H9 (cell line): ENCODE results near the gene TMEM54. TPM values are rescaled to one million over a fixed set of nuclear protein-coding genes. Genes with fewer than 3 reads are reported as not detected.

Experiments used
- DNase-seq: peaks from one replicate; pipeline ENCODE4 v3.0.0-alpha.2; 2017
- H2AFZ ChIP-seq: one replicate; pipeline ENCODE4 v1.6.1; 2013; ENCODE audit warnings: mild to moderate bottlenecking, low read length, control low read depth, moderate library complexity
- H2AK5ac ChIP-seq: 2 replicates; pipeline ENCODE4 v1.6.1; 2013; ENCODE audit warnings: low read length, control low read depth, mixed read lengths; ENCODE audit not compliant: insufficient read length
- H2BK120ac ChIP-seq: one replicate; pipeline ENCODE4 v1.6.1; 2013; ENCODE audit warnings: low read depth, mild to moderate bottlenecking, low read length, control low read depth, inconsistent platforms; ENCODE audit not compliant: poor library complexity, severe bottlenecking
- H2BK12ac ChIP-seq: 2 replicates; pipeline ENCODE4 v1.6.1; 2013; ENCODE audit warnings: low read length, control low read depth, mixed read lengths, low read depth; ENCODE audit not compliant: insufficient read length
- H2BK15ac ChIP-seq: 2 replicates; pipeline ENCODE4 v1.6.1; 2013; ENCODE audit warnings: low read depth, low read length, control low read depth
- H2BK20ac ChIP-seq: one replicate; pipeline ENCODE4 v1.6.1; 2013; ENCODE audit warnings: low read depth, mild to moderate bottlenecking, low read length, control low read depth, inconsistent platforms; ENCODE audit not compliant: poor library complexity, severe bottlenecking
- H2BK5ac ChIP-seq: 2 replicates; pipeline ENCODE4 v1.6.1; 2013; ENCODE audit warnings: low read length, control low read depth, mixed read lengths; ENCODE audit not compliant: insufficient read length
- H3K14ac ChIP-seq: 2 replicates; pipeline ENCODE4 v1.6.1; 2013; ENCODE audit warnings: low read length, control low read depth; ENCODE audit not compliant: insufficient read depth
- H3K18ac ChIP-seq: 2 replicates; pipeline ENCODE4 v1.6.1; 2013; ENCODE audit warnings: low read depth, mild to moderate bottlenecking, mixed read lengths, low read length, control low read depth; ENCODE audit not compliant: insufficient read length
- H3K23ac ChIP-seq: 2 replicates; pipeline ENCODE4 v1.6.1; 2013; ENCODE audit warnings: low read length, control low read depth, mixed read lengths, low read depth; ENCODE audit not compliant: insufficient read length
- H3K23me2 ChIP-seq: 2 replicates; pipeline ENCODE4 v1.6.1; 2013; ENCODE audit warnings: low read depth, mild to moderate bottlenecking, mixed read lengths, low read length, control low read depth; ENCODE audit not compliant: insufficient read length, poor library complexity, severe bottlenecking
- H3K27ac ChIP-seq: 2 replicates; pipeline ENCODE4 v1.5.1; 2013; ENCODE audit warnings: low read length, control low read depth, mixed read lengths, low read depth; ENCODE audit not compliant: insufficient read length
- H3K27me3 ChIP-seq: 2 replicates; pipeline ENCODE4 v1.6.1; 2013; ENCODE audit warnings: low read length, control low read depth, inconsistent platforms; ENCODE audit not compliant: insufficient read depth
- H3K4ac ChIP-seq: 2 replicates; pipeline ENCODE4 v1.6.1; 2013; ENCODE audit warnings: low read depth, mild to moderate bottlenecking, control low read depth, inconsistent platforms, low read length, moderate library complexity
- H3K4me1 ChIP-seq: 2 replicates; pipeline ENCODE4 v1.6.1; 2013; ENCODE audit warnings: low read length, control low read depth, inconsistent platforms; ENCODE audit not compliant: insufficient read depth
- H3K4me2 ChIP-seq: 2 replicates; pipeline ENCODE4 v1.6.1; 2013; ENCODE audit warnings: low read length, control low read depth, mixed read lengths; ENCODE audit not compliant: insufficient read length, insufficient read depth
- H3K56ac ChIP-seq: 2 replicates; pipeline ENCODE4 v1.6.1; 2013; ENCODE audit warnings: low read depth, mild to moderate bottlenecking, mixed read lengths, low read length, control low read depth; ENCODE audit not compliant: insufficient read length
- H3K79me1 ChIP-seq: 2 replicates; pipeline ENCODE4 v1.6.1; 2013; ENCODE audit warnings: low read depth, mild to moderate bottlenecking, moderate library complexity, low read length, control low read depth, inconsistent platforms; ENCODE audit not compliant: insufficient read depth, poor library complexity, severe bottlenecking
- H3K79me2 ChIP-seq: 2 replicates; pipeline ENCODE4 v1.6.1; 2013; ENCODE audit warnings: low read length, control low read depth, inconsistent platforms; ENCODE audit not compliant: insufficient read depth
- H3K9ac ChIP-seq: 2 replicates; pipeline ENCODE4 v1.6.1; 2013; ENCODE audit warnings: low read length, control low read depth, mixed read lengths; ENCODE audit not compliant: insufficient read length; ENCODE audit errors: extremely low read depth
- H3K9me3 ChIP-seq: one replicate; pipeline ENCODE4 v1.6.1; 2013; ENCODE audit warnings: low read depth, low read length, inconsistent platforms; ENCODE audit not compliant: control insufficient read depth
- H3T11ph ChIP-seq: one replicate; pipeline ENCODE4 v1.6.1; 2013; ENCODE audit warnings: mild to moderate bottlenecking, low read length, control low read depth, inconsistent platforms
- H4K20me1 ChIP-seq: one replicate; pipeline ENCODE4 v1.6.1; 2013; ENCODE audit not compliant: control insufficient read depth, insufficient read length, insufficient read depth
- H4K5ac ChIP-seq: 2 replicates; pipeline ENCODE4 v1.6.1; 2013; ENCODE audit warnings: low read depth, mild to moderate bottlenecking, mixed read lengths, low read length, control low read depth; ENCODE audit not compliant: insufficient read length
- H4K8ac ChIP-seq: replicated peaks from 2 replicates; pipeline ENCODE4 v1.6.1; 2013; ENCODE audit warnings: low read length, control low read depth, mixed read lengths, low read depth; ENCODE audit not compliant: insufficient read length
- H4K91ac ChIP-seq: 2 replicates; pipeline ENCODE4 v1.6.1; 2013; ENCODE audit warnings: low read depth, mild to moderate bottlenecking, moderate library complexity, mixed read lengths, low read length, control low read depth; ENCODE audit not compliant: insufficient read length
- H3K27ac Mint-ChIP-seq, 3 experiments: 2 replicates in 2 of 3; 3 replicates in 1 of 3; pipeline ENCODE4 v1.8.0; 2020 to 2021; ENCODE audit warnings: mixed read lengths in 3 of 3, mild to moderate bottlenecking in 1 of 3, moderate library complexity in 1 of 3
- H3K27me3 Mint-ChIP-seq: 2 replicates; pipeline ENCODE4 v1.8.0; 2021; ENCODE audit warnings: low read depth, mild to moderate bottlenecking, moderate library complexity, mixed read lengths
- H3K36me3 Mint-ChIP-seq, 3 experiments: 2 replicates in 2 of 3; 3 replicates in 1 of 3; pipeline ENCODE4 v1.8.0; 2020 to 2021; ENCODE audit warnings: low read depth in 3 of 3, mixed read lengths in 3 of 3; ENCODE audit not compliant: insufficient read depth in 1 of 3
- H3K4me1 Mint-ChIP-seq, 2 experiments: 2 replicates each; pipeline ENCODE4 v1.8.0; 2020; ENCODE audit warnings: mixed read lengths in 2 of 2
- H3K4me3 Mint-ChIP-seq, 2 experiments: 2 replicates in 1 of 2; 3 replicates in 1 of 2; pipeline ENCODE4 v1.8.0; 2020 to 2021; ENCODE audit warnings: mild to moderate bottlenecking in 2 of 2, mixed read lengths in 2 of 2, moderate library complexity in 1 of 2
- H3K9me3 Mint-ChIP-seq, 2 experiments: 2 replicates in 1 of 2; 3 replicates in 1 of 2; pipeline ENCODE4 v1.8.0; 2020; ENCODE audit warnings: mild to moderate bottlenecking in 2 of 2, mixed read lengths in 2 of 2, moderate library complexity in 1 of 2
- WGBS: extraction: QIAGEN DNeasy Blood & Tissue Kit; methylation state at CpG from one replicate; pipeline ENCODE4 v1.1.7; 2013; ENCODE audit warnings: missing lambda C conversion rate, low lambda C conversion rate, mixed read lengths; ENCODE audit not compliant: insufficient read length; ENCODE audit errors: extremely low coverage; 5-methylcytosine and 5-hydroxymethylcytosine counted together
- total RNA-seq: library from RNA; stranded (reverse); gene quantifications from 2 replicates; pipeline ENCODE4 v1.2.1, GENCODE V29; 2021
- TF ChIP-seq, protein P1 (sequence below): fragments of 200-600 bp; sonication (generic); conservative IDR thresholded peaks from 3 replicates; pipeline ENCODE4 v1.8.0; 2021; ENCODE audit warnings: antibody characterized with exemption, mild to moderate bottlenecking

Gene TMEM54
- total RNA-seq, 1 experiment from 2014 or later = 17.2 TPM

DNA sequence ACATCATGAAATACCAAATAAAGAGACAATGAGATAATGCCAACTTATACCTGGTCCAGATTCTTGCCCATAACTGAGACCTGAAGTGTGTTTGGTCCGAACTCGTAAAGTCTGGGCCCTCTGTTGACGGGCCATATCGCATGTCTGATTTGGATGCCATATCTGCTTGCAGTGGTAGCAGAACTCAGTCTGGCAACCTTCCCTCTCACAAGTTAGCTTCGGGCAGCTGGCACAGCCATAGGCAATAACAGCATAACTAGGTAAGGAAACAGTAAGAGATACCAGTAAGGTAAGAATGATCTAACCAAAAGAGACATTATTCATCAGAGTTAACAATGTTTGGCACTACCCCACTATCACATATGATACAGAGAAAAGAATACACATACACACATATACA is 48.3 kb upstream of the TMEM54 start:
- Histone ChIP-seq H3K4me1 (no peaks in the 10 kb centered on the region), H3K18ac (no peak overlapping the region), H2BK20ac (no peak overlapping the region), H3K27me3 (no peaks in the 10 kb centered on the region), H3K9ac (no peak overlapping the region), H3T11ph (no peak overlapping the region), H2BK15ac (no peak overlapping the region), H4K8ac (no peak overlapping the region), H3K4me2 (no peak overlapping the region), H3K23ac (no peak overlapping the region), H3K79me1 (no peaks in the 10 kb centered on the region), H2AK5ac (no peak overlapping the region), H3K79me2 (no peaks in the 10 kb centered on the region), H3K27ac (no peak overlapping the region), H3K14ac (no peak overlapping the region), H4K91ac (no peak overlapping the region), H2BK120ac (no peak overlapping the region), H3K4ac (no peak overlapping the region), H4K5ac (no peak overlapping the region), H4K20me1 (peaks cover 2% of the 10 kb centered on the region), H2BK5ac (no peak overlapping the region), H2AFZ (no peak overlapping the region), H3K23me2 (no peaks in the 10 kb centered on the region), H3K56ac (no peak overlapping the region), H3K9me3 (no peaks in the 10 kb centered on the region), H2BK12ac (no peak overlapping the region)
- no peak overlapping the region for H3K27ac Mint-ChIP-seq
- H3K9me3 Mint-ChIP-seq = no peaks in the 10 kb centered on the region
- H3K4me3 Mint-ChIP-seq = no peak overlapping the region
- no peaks in the 10 kb centered on the region for H3K4me1 Mint-ChIP-seq
- H3K27me3 Mint-ChIP-seq = no peaks in the 10 kb centered on the region
- TF ChIP-seq, protein P1, sequence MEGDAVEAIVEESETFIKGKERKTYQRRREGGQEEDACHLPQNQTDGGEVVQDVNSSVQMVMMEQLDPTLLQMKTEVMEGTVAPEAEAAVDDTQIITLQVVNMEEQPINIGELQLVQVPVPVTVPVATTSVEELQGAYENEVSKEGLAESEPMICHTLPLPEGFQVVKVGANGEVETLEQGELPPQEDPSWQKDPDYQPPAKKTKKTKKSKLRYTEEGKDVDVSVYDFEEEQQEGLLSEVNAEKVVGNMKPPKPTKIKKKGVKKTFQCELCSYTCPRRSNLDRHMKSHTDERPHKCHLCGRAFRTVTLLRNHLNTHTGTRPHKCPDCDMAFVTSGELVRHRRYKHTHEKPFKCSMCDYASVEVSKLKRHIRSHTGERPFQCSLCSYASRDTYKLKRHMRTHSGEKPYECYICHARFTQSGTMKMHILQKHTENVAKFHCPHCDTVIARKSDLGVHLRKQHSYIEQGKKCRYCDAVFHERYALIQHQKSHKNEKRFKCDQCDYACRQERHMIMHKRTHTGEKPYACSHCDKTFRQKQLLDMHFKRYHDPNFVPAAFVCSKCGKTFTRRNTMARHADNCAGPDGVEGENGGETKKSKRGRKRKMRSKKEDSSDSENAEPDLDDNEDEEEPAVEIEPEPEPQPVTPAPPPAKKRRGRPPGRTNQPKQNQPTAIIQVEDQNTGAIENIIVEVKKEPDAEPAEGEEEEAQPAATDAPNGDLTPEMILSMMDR = no peak
- peaks cover 8 to 20% (median 9%) of the 10 kb centered on the region in 3 experiments; a peak in 5 of 7 replicates for H3K36me3 Mint-ChIP-seq
- no CpG with 5 or more reads among the region's 5 CpGs for WGBS
- DNase-seq = no peak
